Mucosa of stomach (tissue), 1 donor: Measurements from ENCODE around the gene ATP8B2.
A peak's percentile ranks its signal among the peaks of the same experiment; 100 is the strongest.
"Not testable (repeated sequence)": the region's sequence is repeated elsewhere in the genome, so short reads cannot be mapped to it uniquely, and the experiment has no call there.

Experiments
- H3K27me3 ChIP-seq: one replicate; pipeline ENCODE4 v1.7.0; 2013; ENCODE audit warnings: mild to moderate bottlenecking, low read length; ENCODE audit not compliant: control insufficient read depth, insufficient read depth
- H3K36me3 ChIP-seq: one replicate; pipeline ENCODE4 v1.7.0; 2013; ENCODE audit warnings: low read length; ENCODE audit not compliant: control insufficient read depth, insufficient read depth
- H3K4me1 ChIP-seq: one replicate; pipeline ENCODE4 v1.7.0; 2013; ENCODE audit warnings: mild to moderate bottlenecking, low read length; ENCODE audit not compliant: control insufficient read depth, insufficient read depth
- H3K4me3 ChIP-seq: one replicate; pipeline ENCODE4 v1.7.0; 2013; ENCODE audit warnings: low read length
- H3K9ac ChIP-seq: one replicate; pipeline ENCODE4 v1.7.0; 2013; ENCODE audit warnings: mild to moderate bottlenecking, low read length, moderate library complexity
- H3K9me3 ChIP-seq: one replicate; pipeline ENCODE4 v1.7.0; 2013; ENCODE audit warnings: mild to moderate bottlenecking, low read length, moderate library complexity; ENCODE audit not compliant: control insufficient read depth
- donor health status: Pancreatic carcinoma.

The ATP8B2 gene

GRCh38 chr1:154312229-154313065 is 12.9 kb upstream of the ATP8B2 start:
- not testable (repeated sequence) for H3K9me3 ChIP-seq, H3K27me3 ChIP-seq, H3K9ac ChIP-seq, H3K36me3 ChIP-seq, H3K4me1 ChIP-seq, H3K4me3 ChIP-seq

GRCh38 chr1:154313066-154313356 is 12.3 kb upstream of the ATP8B2 start:
- H3K36me3 ChIP-seq, result no peaks in the 10 kb centered on the region
- no peaks in the 10 kb centered on the region for H3K9me3 ChIP-seq
- no peaks in the 10 kb centered on the region for H3K4me1 ChIP-seq
- H3K4me3 ChIP-seq, result no peak overlapping the region
- no peak overlapping the region for H3K9ac ChIP-seq
- no peaks in the 10 kb centered on the region for H3K27me3 ChIP-seq

- not testable (repeated sequence) for H3K9ac ChIP-seq, H3K27me3 ChIP-seq, H3K4me1 ChIP-seq, H3K36me3 ChIP-seq, H3K9me3 ChIP-seq, H3K4me3 ChIP-seq
Observed at GRCh38 chr1:154314226-154314625, 11.1 kb upstream of the ATP8B2 start.

- H3K27me3 ChIP-seq, result no peaks in the 10 kb centered on the region
- no peaks in the 10 kb centered on the region for H3K36me3 ChIP-seq
- H3K9ac ChIP-seq, result no peak overlapping the region
- no peak overlapping the region for H3K4me3 ChIP-seq
- H3K9me3 ChIP-seq, result no peaks in the 10 kb centered on the region
- H3K4me1 ChIP-seq, result peaks cover 10% of the 10 kb centered on the region
Observed at GRCh38 chr1:154316704-154317103, 8.6 kb upstream of the ATP8B2 start.

- Histone ChIP-seq H3K27me3 (peaks cover 6% of the 10 kb centered on the region), H3K4me3 (no peak overlapping the region), H3K36me3 (no peaks in the 10 kb centered on the region), H3K9ac (no peak overlapping the region), H3K4me1 (peaks cover 10% of the 10 kb centered on the region), H3K9me3 (no peaks in the 10 kb centered on the region)
Observed at GRCh38 chr1:154318386-154318785, 6.9 kb upstream of the ATP8B2 start.

GRCh38 chr1:154320882-154321608 is 4.3 kb upstream of the ATP8B2 start, which contains the start of gene AQP10:
Gene AQP10 (plus strand): TSS chr1:154321093. CDS start chr1:154321156, 63 bp downstream.
- H3K9ac ChIP-seq, result peak within 1 kb of the TSS; percentile 43

GRCh38 chr1:154321609-154321934 is 3.8 kb upstream of the ATP8B2 start:
- H3K36me3 ChIP-seq, H3K4me3 ChIP-seq, H3K9ac ChIP-seq, H3K9me3 ChIP-seq: not testable (repeated sequence)
- H3K4me1 ChIP-seq, result peaks cover 31% of the 10 kb centered on the region
- peaks cover 31% of the 10 kb centered on the region for H3K27me3 ChIP-seq

More at GRCh38 chr1:154320882-154321608, 4.3 kb upstream of the ATP8B2 start, which contains the start of gene AQP10:
- H3K27me3 ChIP-seq, result peaks cover 26% of the 10 kb centered on the region
- no peak within 1 kb of the TSS for H3K4me3 ChIP-seq
- H3K9me3 ChIP-seq, result no peaks in the 10 kb centered on the region
- H3K36me3 ChIP-seq, result no peaks in the 10 kb centered on the region
- peaks cover 26% of the 10 kb centered on the region for H3K4me1 ChIP-seq

GRCh38 chr1:154323493-154323892 is 1.8 kb upstream of the ATP8B2 start:
- no peaks in the 10 kb centered on the region for H3K9me3 ChIP-seq
- H3K27me3 ChIP-seq, result peaks cover 35% of the 10 kb centered on the region
- no peaks in the 10 kb centered on the region for H3K36me3 ChIP-seq
- peaks cover 50% of the 10 kb centered on the region for H3K4me1 ChIP-seq
- H3K4me3 ChIP-seq, result no peak overlapping the region
- H3K9ac ChIP-seq, result no peak overlapping the region

- Histone ChIP-seq H3K4me3 (no peak overlapping the region), H3K9me3 (no peaks in the 10 kb centered on the region), H3K9ac (peak overlapping the region; percentile 12), H3K4me1 (peaks cover 54% of the 10 kb centered on the region), H3K36me3 (no peaks in the 10 kb centered on the region), H3K27me3 (peaks cover 39% of the 10 kb centered on the region)
Observed at GRCh38 chr1:154324241-154324640, 1.1 kb upstream of the ATP8B2 start.

GRCh38 chr1:154325583-154326545 is 539 bp downstream of the ATP8B2 start:
- Histone ChIP-seq H3K4me1 (peaks cover 51% of the 10 kb centered on the region), H3K9me3 (no peaks in the 10 kb centered on the region), H3K27me3 (peaks cover 45% of the 10 kb centered on the region), H3K36me3 (no peaks in the 10 kb centered on the region), H3K9ac (peak overlapping the region; percentile 53), H3K4me3 (no peak overlapping the region)

GRCh38 chr1:154326546-154327465 is 1.5 kb downstream of the ATP8B2 start:
- H3K9ac ChIP-seq, result peak overlapping the region; percentile 53
- H3K27me3 ChIP-seq, result peaks cover 45% of the 10 kb centered on the region
- peaks cover 46% of the 10 kb centered on the region for H3K4me1 ChIP-seq
- H3K4me3 ChIP-seq, result no peak overlapping the region
- no peaks in the 10 kb centered on the region for H3K9me3 ChIP-seq
- no peaks in the 10 kb centered on the region for H3K36me3 ChIP-seq
